Germinal center (tissue), 1 donor: ENCODE measurements around the gene DCLK2.
A peak's percentile ranks its signal among the peaks of the same experiment; 100 is the strongest.

Source experiments
- DNase-seq: peaks from one replicate; pipeline ENCODE4 v3.0.0; 2012; ENCODE audit warnings: mixed read lengths, low spot score

DCLK2 gene

GRCh38 chr4:150209140-150209829, 131.0 kb downstream of the DCLK2 start:
- peak; percentile 25 for DNase-seq

- DNase-seq: no peak
Measured at GRCh38 chr4:150211016-150211415, 132.8 kb downstream of the DCLK2 start.

GRCh38 chr4:150211799-150212445, 133.7 kb downstream of the DCLK2 start:
- DNase-seq: no peak

- no peak for DNase-seq
Measured at GRCh38 chr4:150212485-150212884, 134.2 kb downstream of the DCLK2 start.

- DNase-seq: no peak
Measured at GRCh38 chr4:150212927-150213326, 134.7 kb downstream of the DCLK2 start.

- DNase-seq: no peak
Measured at GRCh38 chr4:150215601-150216000, 137.4 kb downstream of the DCLK2 start.

- no peak for DNase-seq
Measured at GRCh38 chr4:150216726-150217125, 138.5 kb downstream of the DCLK2 start.

GRCh38 chr4:150217192-150217591, 138.9 kb downstream of the DCLK2 start:
- no peak for DNase-seq

GRCh38 chr4:150217808-150218207, 139.6 kb downstream of the DCLK2 start:
- no peak for DNase-seq

- no peak for DNase-seq
Measured at GRCh38 chr4:150218447-150218846, 140.2 kb downstream of the DCLK2 start.

- DNase-seq: no peak
Measured at GRCh38 chr4:150219841-150220240, 141.6 kb downstream of the DCLK2 start.

- no peak for DNase-seq
Measured at GRCh38 chr4:150224896-150225591, 146.8 kb downstream of the DCLK2 start.

- DNase-seq: no peak
Measured at GRCh38 chr4:150229520-150229919, 151.3 kb downstream of the DCLK2 start.

GRCh38 chr4:150230561-150230960, 152.3 kb downstream of the DCLK2 start:
- DNase-seq: no peak

- no peak for DNase-seq
Measured at GRCh38 chr4:150231107-150231770, 153.0 kb downstream of the DCLK2 start.

- no peak for DNase-seq
Measured at GRCh38 chr4:150232029-150232428, 153.8 kb downstream of the DCLK2 start.

GRCh38 chr4:150234246-150234645, 156.0 kb downstream of the DCLK2 start:
- no peak for DNase-seq

GRCh38 chr4:150235317-150235716, 157.1 kb downstream of the DCLK2 start:
- DNase-seq: no peak

- DNase-seq: no peak
Measured at GRCh38 chr4:150235808-150236271, 157.6 kb downstream of the DCLK2 start.

GRCh38 chr4:150236626-150237025, 158.4 kb downstream of the DCLK2 start:
- DNase-seq: no peak

- no peak for DNase-seq
Measured at GRCh38 chr4:150237110-150237872, 159.0 kb downstream of the DCLK2 start.

GRCh38 chr4:150238591-150238990, 160.3 kb downstream of the DCLK2 start:
- DNase-seq: no peak
